Ishikawa (cell line): ENCODE results near the gene TSHB.

Experiments
- CEBPB ChIP-seq: IDR thresholded peaks from 2 replicates; pipeline ENCODE4 v1.6.1; 2012
- CREB1 ChIP-seq: IDR thresholded peaks from 2 replicates; pipeline ENCODE4 v1.6.1; 2012; ENCODE audit warnings: low read depth
- EGR1 ChIP-seq: IDR thresholded peaks from 2 replicates; pipeline ENCODE4 v1.6.1; 2012
- EP300 ChIP-seq: IDR thresholded peaks from 2 replicates; pipeline ENCODE4 v1.6.1; 2012; ENCODE audit warnings: borderline replicate concordance
- FOXM1 ChIP-seq: IDR thresholded peaks from 2 replicates; pipeline ENCODE4 v1.6.1; 2012; ENCODE audit warnings: low read depth, borderline replicate concordance
- MAX ChIP-seq: IDR thresholded peaks from 2 replicates; pipeline ENCODE4 v1.6.1; 2012
- NFIC ChIP-seq: IDR thresholded peaks from 2 replicates; pipeline ENCODE4 v1.6.1; 2012
- RAD21 ChIP-seq: IDR thresholded peaks from 2 replicates; pipeline ENCODE4 v1.6.1; 2012; ENCODE audit warnings: low read depth
- TAF1 ChIP-seq: IDR thresholded peaks from 2 replicates; pipeline ENCODE4 v1.6.1; 2012; ENCODE audit warnings: low read depth, mild to moderate bottlenecking
- TCF12 ChIP-seq: IDR thresholded peaks from 2 replicates; pipeline ENCODE4 v1.6.1; 2012; ENCODE audit warnings: low read depth
- TEAD4 ChIP-seq: IDR thresholded peaks from 2 replicates; pipeline ENCODE4 v1.6.1; 2012
- USF1 ChIP-seq: IDR thresholded peaks from 2 replicates; pipeline ENCODE4 v1.6.1; 2012
- YY1 ChIP-seq: IDR thresholded peaks from 2 replicates; pipeline ENCODE4 v1.6.1; 2012; ENCODE audit warnings: low read depth
- ZBTB7A ChIP-seq: IDR thresholded peaks from 2 replicates; pipeline ENCODE4 v1.6.1; 2012; ENCODE audit warnings: low read depth
- TF ChIP-seq, protein P1 (sequence below): IDR thresholded peaks from 2 replicates; pipeline ENCODE4 v1.6.1; 2012; ENCODE audit warnings: low read depth, mild to moderate bottlenecking

Gene TSHB

DNA sequence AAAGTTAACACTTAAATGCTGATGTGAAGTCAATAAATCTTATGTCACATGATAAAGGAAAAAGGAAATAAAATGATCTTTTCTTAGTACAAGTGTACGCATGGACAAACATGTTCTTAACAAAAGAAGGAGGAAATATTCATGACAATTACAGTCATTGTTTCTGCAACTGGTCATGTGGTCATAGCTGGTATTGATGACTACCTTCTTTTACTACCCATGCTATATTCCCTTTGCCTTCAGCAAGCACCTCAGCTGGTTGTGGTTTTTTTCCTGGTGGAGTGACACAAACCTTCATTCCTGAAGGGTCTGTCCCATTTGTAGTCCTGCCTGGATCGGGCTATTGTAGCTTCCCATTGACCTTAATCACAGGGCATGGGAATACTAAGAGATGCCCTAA is 23.4 kb upstream of the TSHB start:
- no peak for TF ChIP-seq CREB1
- TF ChIP-seq FOXM1 = no peak
- TF ChIP-seq, protein P1, sequence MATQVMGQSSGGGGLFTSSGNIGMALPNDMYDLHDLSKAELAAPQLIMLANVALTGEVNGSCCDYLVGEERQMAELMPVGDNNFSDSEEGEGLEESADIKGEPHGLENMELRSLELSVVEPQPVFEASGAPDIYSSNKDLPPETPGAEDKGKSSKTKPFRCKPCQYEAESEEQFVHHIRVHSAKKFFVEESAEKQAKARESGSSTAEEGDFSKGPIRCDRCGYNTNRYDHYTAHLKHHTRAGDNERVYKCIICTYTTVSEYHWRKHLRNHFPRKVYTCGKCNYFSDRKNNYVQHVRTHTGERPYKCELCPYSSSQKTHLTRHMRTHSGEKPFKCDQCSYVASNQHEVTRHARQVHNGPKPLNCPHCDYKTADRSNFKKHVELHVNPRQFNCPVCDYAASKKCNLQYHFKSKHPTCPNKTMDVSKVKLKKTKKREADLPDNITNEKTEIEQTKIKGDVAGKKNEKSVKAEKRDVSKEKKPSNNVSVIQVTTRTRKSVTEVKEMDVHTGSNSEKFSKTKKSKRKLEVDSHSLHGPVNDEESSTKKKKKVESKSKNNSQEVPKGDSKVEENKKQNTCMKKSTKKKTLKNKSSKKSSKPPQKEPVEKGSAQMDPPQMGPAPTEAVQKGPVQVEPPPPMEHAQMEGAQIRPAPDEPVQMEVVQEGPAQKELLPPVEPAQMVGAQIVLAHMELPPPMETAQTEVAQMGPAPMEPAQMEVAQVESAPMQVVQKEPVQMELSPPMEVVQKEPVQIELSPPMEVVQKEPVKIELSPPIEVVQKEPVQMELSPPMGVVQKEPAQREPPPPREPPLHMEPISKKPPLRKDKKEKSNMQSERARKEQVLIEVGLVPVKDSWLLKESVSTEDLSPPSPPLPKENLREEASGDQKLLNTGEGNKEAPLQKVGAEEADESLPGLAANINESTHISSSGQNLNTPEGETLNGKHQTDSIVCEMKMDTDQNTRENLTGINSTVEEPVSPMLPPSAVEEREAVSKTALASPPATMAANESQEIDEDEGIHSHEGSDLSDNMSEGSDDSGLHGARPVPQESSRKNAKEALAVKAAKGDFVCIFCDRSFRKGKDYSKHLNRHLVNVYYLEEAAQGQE = no peak

DNA sequence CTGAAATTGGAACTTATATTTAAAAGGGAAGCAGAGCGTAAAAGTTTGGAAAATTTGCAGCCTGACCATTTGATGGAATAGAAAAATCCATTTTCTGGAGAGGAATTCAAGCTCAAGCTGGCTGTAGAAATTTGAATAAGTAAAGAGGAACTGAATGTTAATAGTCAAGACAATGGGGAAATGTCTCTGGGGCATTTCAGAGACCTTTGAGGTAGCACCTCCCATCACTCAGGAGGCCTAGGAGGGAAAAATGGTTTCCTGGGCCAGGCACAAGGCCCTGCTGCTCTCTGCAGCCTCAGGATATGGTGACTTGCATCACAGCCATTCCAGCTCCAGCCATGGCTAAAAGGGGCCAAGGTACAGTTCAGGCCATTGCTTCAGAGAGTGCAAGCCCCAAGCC is 17.6 kb upstream of the TSHB start:
- no peak for TF ChIP-seq TCF12
- TF ChIP-seq CEBPB = no peak
- TF ChIP-seq YY1 = no peak
- TF ChIP-seq CREB1 = no peak
- no peak for TF ChIP-seq FOXM1
- TF ChIP-seq EP300 = no peak
- no peak for TF ChIP-seq ZBTB7A
- TF ChIP-seq, protein P1 = no peak
- TF ChIP-seq TAF1 = no peak
- TF ChIP-seq TEAD4 = no peak
- no peak for TF ChIP-seq USF1
- TF ChIP-seq RAD21 = no peak
- TF ChIP-seq MAX = no peak
- no peak for TF ChIP-seq EGR1
- TF ChIP-seq NFIC = no peak

GRCh38 chr1:115012434-115012833 is 17.2 kb upstream of the TSHB start:
- TF ChIP-seq NFIC (no peak), ZBTB7A (no peak), CREB1 (no peak), MAX (no peak), TEAD4 (no peak), TAF1 (no peak)
- TF ChIP-seq, protein P1 = no peak

DNA sequence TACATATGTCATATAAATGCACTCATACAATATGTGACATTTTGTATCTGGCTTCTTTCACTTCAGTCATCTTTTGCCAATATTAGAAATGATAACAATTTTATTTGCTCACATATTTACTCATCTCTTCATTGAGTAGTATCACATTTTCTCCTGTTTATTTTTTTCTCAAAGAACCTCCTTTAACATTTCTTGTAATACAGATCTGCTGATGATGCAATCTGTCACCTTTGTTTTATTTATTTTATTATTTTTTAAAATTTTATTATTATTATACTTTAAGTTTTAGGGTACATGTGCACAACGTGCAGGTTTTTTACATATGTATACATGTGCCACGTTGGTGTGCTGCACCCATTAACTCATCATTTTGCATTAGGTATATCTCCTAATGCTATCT is 15.8 kb upstream of the TSHB start:
- no peak for TF ChIP-seq FOXM1
- TF ChIP-seq CREB1 = no peak
- no peak for TF ChIP-seq EGR1
- no peak for TF ChIP-seq USF1
- TF ChIP-seq ZBTB7A = no peak
- no peak for TF ChIP-seq RAD21
- TF ChIP-seq TAF1 = no peak
- TF ChIP-seq MAX = no peak
- TF ChIP-seq, protein P1 = no peak
- no peak for TF ChIP-seq TCF12
- TF ChIP-seq EP300 = no peak
- TF ChIP-seq YY1 = no peak
- TF ChIP-seq TEAD4 = no peak
- no peak for TF ChIP-seq NFIC
- TF ChIP-seq CEBPB = no peak
